ENCODE data around the gene SH3RF3. TPM values are rescaled to one million over a fixed set of nuclear protein-coding genes. Genes with fewer than 3 reads are reported as not detected.

The SH3RF3 gene
- total RNA-seq, 6 donors from 2014 or later, result 4.1 to 21.0 (median 8.0) TPM

- WGBS, 2 donors, result 92 to 97% methylated on average over 4 of the region's 4 CpGs
- ATAC-seq (ENCODE audit: low FRiP score in 2 of 2) (no peak), DNase-seq (no peak)
- Histone ChIP-seq H3K27ac (no peak overlapping the region), H3K4me1 (peaks cover 0 to 3% (median 0%) of the 10 kb centered on the region in 4 donors), H3K4me3 (no peak overlapping the region), H3K9me3 (no peaks in the 10 kb centered on the region), H3K27me3 (no peaks in the 10 kb centered on the region), H3K36me3 (no peaks in the 10 kb centered on the region)
- no peak for TF ChIP-seq CTCF (IDR thresholded peaks at IDR 0.05)
- no peak for TF ChIP-seq POLR2AphosphoS5 (IDR thresholded peaks at IDR 0.05)
- no peak for TF ChIP-seq EP300 (IDR thresholded peaks at IDR 0.05)
Measured at GRCh38 chr2:109139002-109139401, 10.0 kb downstream of the SH3RF3 start.

DNA sequence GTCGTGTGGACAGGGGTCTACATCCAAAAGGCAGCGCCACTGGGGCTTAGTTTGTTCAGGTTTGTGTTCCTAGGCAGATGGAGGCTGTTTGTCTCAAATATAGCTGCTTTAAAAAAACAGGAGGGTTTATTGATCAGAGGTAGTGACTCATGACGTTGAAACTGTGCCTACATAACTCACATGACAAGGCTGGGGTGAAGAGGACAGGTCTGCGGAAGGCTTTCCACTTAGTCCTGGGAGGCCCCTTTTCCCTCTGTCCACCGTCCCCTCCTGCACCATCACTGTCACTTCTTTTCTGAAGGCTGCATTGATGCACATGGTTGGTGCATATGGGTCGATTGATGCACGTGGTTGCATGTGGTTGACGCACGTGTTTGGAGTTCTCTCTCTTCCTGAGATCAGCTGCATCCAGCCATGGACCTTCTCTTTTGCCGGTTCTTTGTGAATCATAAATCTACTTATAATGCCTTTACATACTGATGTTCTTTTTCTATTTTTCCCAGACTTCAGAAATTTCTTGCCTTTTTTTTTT is 10.9 kb downstream of the SH3RF3 start:
- H3K9me3 ChIP-seq, result no peaks in the 10 kb centered on the region
- no peaks in the 10 kb centered on the region for H3K36me3 ChIP-seq
- no peak for ATAC-seq (ENCODE audit: low FRiP score in 2 of 2)
- H3K4me3 ChIP-seq, result no peak overlapping the region
- no peak for DNase-seq
- no peak for TF ChIP-seq EP300 (IDR thresholded peaks at IDR 0.05)
- no peak for TF ChIP-seq POLR2AphosphoS5 (IDR thresholded peaks at IDR 0.05)
- TF ChIP-seq CTCF (IDR thresholded peaks at IDR 0.05), result no peak
- no peak for TF ChIP-seq POLR2A (IDR thresholded peaks at IDR 0.05)
- H3K27me3 ChIP-seq, result no peaks in the 10 kb centered on the region
- no peak overlapping the region for H3K27ac ChIP-seq
- peaks cover 0 to 3% (median 0%) of the 10 kb centered on the region in 4 donors for H3K4me1 ChIP-seq
- 91 to 95% methylated on average over 10 of the region's 10 CpGs for WGBS, 2 donors

DNA sequence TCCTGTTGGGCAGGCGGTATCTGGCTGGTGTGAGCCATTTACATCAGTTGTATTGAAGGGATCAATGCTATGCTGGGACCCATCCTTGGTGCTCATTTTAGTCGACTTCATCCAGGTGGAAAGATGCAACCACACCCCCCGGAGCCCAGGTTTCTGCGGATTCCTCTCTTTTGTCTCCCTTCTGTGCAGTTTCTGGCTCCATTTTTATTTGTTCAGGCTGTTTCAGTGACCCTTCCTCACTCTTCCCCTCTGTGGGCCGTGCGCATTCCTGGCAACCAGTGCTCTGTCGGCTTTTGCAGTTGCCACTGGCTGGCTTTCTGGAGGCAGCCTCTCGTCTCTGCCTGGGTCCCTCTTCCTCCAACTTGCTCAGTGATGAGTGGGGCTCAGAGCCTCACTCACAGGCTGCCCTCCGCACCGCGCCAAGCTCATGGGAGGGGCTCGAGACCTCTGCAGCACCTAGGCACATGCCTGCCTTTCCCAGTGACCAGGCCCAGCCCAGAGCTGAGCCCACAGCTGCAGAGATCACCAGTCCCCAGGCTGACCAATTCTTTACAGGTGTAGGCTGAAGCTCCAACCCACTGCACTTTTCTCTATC is 12.1 kb downstream of the SH3RF3 start:
- TF ChIP-seq POLR2A (IDR thresholded peaks at IDR 0.05) (no peak), POLR2AphosphoS5 (IDR thresholded peaks at IDR 0.05) (no peak), EP300 (IDR thresholded peaks at IDR 0.05) (no peak), CTCF (IDR thresholded peaks at IDR 0.05) (no peak)
- Histone ChIP-seq H3K27ac (no peak overlapping the region), H3K4me1 (no peaks in the 10 kb centered on the region), H3K36me3 (no peaks in the 10 kb centered on the region), H3K27me3 (no peaks in the 10 kb centered on the region), H3K9me3 (no peaks in the 10 kb centered on the region), H3K4me3 (no peak overlapping the region)
- DNase-seq (peak in 1 of 2 donors; percentile 58), ATAC-seq (ENCODE audit: low FRiP score in 2 of 2) (no peak)
- 90 to 91% methylated on average over 8 to 12 of the region's 12 CpGs for WGBS, 2 donors

- Histone ChIP-seq H3K4me3 (no peak overlapping the region), H3K4me1 (no peaks in the 10 kb centered on the region), H3K27ac (no peak overlapping the region), H3K27me3 (no peaks in the 10 kb centered on the region), H3K9me3 (no peaks in the 10 kb centered on the region), H3K36me3 (no peaks in the 10 kb centered on the region)
- 92 to 98% methylated on average over 8 of the region's 8 CpGs for WGBS, 2 donors
- TF ChIP-seq POLR2A (IDR thresholded peaks at IDR 0.05) (no peak), CTCF (IDR thresholded peaks at IDR 0.05) (no peak), POLR2AphosphoS5 (IDR thresholded peaks at IDR 0.05) (no peak)
- ATAC-seq (ENCODE audit: low FRiP score in 2 of 2) (no peak), DNase-seq (no peak)
Measured at GRCh38 chr2:109141727-109142283, 12.8 kb downstream of the SH3RF3 start.

All from upper lobe of left lung (tissue), 6 donors.